ENCODE results near the gene PIN1.
"Not testable (repeated sequence)": the region's sequence is repeated elsewhere in the genome, so short reads cannot be mapped to it uniquely, and the experiment has no call there.

DNA sequence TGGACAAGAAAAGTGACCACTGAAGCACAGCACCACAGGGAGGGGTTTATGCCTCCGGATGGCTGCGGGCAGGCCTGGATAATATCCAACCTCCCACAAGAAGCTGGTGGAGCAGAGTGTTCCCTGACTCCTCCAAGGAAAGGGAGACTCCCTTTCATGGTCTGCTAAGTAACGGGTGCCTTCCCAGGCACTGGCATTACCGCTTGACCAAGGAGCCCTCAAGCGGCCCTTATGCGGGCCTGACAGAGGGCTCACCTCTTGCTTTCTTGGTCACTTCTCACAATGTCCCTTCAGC lies 44.1 kb upstream of the PIN1 start:
- TF ChIP-seq, protein P1, sequence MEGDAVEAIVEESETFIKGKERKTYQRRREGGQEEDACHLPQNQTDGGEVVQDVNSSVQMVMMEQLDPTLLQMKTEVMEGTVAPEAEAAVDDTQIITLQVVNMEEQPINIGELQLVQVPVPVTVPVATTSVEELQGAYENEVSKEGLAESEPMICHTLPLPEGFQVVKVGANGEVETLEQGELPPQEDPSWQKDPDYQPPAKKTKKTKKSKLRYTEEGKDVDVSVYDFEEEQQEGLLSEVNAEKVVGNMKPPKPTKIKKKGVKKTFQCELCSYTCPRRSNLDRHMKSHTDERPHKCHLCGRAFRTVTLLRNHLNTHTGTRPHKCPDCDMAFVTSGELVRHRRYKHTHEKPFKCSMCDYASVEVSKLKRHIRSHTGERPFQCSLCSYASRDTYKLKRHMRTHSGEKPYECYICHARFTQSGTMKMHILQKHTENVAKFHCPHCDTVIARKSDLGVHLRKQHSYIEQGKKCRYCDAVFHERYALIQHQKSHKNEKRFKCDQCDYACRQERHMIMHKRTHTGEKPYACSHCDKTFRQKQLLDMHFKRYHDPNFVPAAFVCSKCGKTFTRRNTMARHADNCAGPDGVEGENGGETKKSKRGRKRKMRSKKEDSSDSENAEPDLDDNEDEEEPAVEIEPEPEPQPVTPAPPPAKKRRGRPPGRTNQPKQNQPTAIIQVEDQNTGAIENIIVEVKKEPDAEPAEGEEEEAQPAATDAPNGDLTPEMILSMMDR (IDR thresholded peaks at IDR 0.05): not testable (repeated sequence)
- not testable (repeated sequence) for TF ChIP-seq POLR2A, POLR2AphosphoS5 (IDR thresholded peaks at IDR 0.05)

Measured in prostate gland (tissue), 2 donors.